Activated T-cell treated with anti-CD3 and anti-CD28 coated beads for 48 hours (primary cell): ENCODE measurements around the gene ANO3.
"Not testable (repeated sequence)": the region's sequence is repeated elsewhere in the genome, so short reads cannot be mapped to it uniquely, and the experiment has no call there.

Source experiments
- DNase-seq: peaks from one replicate; pipeline ENCODE4 v3.0.0-alpha.2; 2020; ENCODE audit warnings: low read depth

ANO3 gene

GRCh38 chr11:26626346-26626745 lies 294.4 kb downstream of the ANO3 start:
- DNase-seq: no peak

- no peak for DNase-seq
Observed at GRCh38 chr11:26632691-26633159, 300.8 kb downstream of the ANO3 start.

- not testable (repeated sequence) for DNase-seq
Observed at GRCh38 chr11:26643314-26643713, 311.4 kb downstream of the ANO3 start.

DNA sequence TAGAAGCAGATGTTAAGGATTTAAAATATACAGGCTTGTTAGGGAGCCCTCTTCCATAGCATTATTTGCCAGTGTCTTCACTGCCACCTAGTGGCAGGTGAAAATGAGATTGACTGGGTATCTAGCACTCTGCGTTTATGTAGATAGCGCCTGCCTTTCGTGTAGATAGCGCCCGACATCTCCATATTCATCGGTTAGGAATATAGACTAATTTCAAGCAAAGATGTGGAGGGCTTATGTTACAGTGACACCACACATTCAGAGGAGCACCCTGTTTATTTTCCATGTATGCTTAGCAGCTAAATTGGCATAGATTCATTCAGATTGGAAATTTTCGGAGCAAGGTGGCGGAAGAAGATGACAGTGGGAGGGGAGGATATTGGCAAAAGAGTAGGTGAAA lies 318.0 kb downstream of the ANO3 start:
- no peak for DNase-seq

GRCh38 chr11:26651916-26652315 lies 320.0 kb downstream of the ANO3 start:
- no peak for DNase-seq

DNA sequence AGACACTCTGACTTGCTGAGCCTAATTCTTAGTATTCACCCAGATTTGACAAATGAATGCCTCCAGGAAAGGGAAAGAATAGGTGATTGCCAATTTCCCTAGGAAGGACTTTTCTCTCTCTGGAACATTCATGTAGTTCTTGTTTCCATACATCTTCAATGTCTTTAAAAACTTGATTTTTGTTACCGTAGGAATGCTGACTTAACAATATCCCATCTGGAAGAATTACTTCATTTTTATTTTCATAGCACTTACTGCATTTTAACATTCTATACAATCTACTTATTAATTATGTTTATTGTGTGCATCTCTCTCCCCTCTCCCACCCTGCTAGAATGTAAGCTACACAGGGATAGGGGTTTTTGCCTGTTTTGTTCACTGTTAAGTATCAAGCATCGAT lies 323.4 kb downstream of the ANO3 start:
- no peak for DNase-seq

GRCh38 chr11:26662916-26663315 lies 331.0 kb downstream of the ANO3 start:
- no peak for DNase-seq

- no peak for DNase-seq
Observed at GRCh38 chr11:26665036-26665435, 333.1 kb downstream of the ANO3 start.

- DNase-seq: no peak
Observed at GRCh38 chr11:26665946-26666345, 334.0 kb downstream of the ANO3 start.

DNA sequence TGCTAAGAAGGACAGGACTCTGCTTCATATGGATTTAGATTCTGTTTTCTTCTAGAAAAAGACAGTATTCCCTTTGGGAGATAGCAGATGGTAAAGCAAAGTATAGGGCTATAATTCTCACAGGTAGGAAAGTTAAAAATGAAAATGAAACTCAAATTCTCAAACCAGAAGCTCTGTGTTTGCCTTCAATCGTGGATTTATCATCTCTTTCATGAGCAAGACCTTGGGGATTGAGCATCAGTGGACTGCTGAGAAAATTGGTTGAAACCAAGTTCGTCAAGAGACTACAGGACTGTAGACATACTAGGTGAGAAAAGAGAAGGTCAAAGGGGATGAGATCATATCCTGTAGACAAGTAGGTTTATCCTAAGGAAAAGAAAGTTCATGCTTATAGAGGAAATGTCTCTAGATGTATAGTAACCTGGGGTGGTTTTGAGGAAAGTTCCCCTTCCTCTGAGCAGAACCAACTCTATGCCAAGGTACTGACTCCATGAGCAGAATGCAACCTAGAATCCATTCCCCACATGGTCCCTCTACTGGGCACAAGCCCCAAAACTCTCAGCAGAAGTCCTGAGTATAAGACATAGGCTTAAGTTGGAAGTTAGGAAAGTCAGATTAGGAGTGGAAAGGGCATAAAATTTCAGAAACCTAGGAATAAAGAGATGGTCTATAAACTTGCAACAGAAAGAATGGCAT lies 343.5 kb downstream of the ANO3 start:
- DNase-seq: no peak

DNA sequence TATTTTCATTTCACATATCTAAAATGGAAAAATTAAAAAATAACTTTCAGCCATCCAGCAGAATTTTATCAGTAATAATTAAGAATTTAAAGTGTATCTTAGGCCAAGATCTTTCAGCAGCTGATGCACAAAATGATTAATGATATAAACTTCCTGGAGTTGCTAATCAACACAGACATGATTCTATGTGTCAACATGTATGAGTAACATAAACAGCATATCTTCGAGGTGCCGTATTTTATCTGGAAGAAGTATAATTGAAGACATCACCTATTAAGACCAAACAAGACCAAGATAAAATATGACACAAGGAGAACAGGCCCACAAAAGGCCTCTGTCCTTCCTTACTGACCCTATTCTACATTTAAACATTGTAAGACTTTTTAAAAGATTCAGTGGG lies 344.7 kb downstream of the ANO3 start:
- DNase-seq: no peak

GRCh38 chr11:26677566-26677965 lies 345.6 kb downstream of the ANO3 start:
- no peak for DNase-seq

GRCh38 chr11:26687351-26687750 lies 355.4 kb downstream of the ANO3 start:
- DNase-seq: no peak

GRCh38 chr11:26688701-26689100 lies 356.8 kb downstream of the ANO3 start:
- DNase-seq: no peak

- DNase-seq: no peak
Observed at GRCh38 chr11:26696330-26696729, 364.4 kb downstream of the ANO3 start.

DNA sequence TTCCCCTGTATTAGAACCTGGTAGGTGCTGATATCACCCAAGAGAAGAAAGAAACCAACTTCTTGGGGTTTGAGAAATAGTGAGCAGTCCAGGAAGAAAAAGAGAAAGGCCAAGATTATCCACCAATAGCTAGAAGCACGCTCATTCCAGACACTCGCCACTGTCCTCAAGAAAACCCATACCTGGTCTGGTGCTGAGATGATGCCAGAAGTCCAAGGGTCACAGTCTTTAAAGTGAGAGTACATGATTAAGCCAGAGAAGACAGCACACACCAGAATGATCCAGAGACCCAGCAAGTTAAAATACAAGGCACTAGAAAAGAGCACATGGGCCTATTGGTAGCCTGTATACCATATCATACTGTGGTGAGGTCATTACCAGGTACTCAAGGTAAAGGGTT lies 366.3 kb downstream of the ANO3 start:
- no peak for DNase-seq

DNA sequence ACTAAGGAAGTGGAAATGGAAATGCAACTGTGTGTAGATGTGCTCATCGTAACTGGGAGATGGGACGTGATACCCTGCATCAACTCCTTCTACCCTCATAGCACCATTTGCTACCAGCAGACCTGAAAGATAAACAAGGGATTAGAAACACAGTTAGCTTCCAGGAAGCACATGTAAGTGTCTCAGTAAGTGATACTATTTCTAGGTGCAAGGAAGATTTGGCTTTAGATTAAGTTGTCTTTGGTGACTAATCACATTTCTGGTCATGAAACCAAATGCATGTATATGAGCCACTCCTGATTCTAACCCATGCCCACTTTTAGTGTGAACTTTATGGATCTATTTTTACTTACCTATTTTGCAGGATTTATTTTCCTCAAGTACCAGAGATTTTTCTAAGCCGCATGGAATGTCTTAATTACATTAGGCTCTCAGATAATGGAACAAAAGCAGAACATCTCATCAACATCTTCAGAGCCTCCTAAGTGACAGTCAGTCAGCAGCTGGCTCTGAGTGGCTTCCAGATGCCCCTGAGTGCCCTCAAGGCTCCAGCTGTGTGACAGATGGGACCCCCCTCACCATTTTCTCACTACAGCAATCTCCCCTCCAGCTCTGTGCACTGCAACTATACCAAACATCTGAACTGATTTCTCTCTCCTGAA lies 368.8 kb downstream of the ANO3 start:
- DNase-seq: no peak

DNA sequence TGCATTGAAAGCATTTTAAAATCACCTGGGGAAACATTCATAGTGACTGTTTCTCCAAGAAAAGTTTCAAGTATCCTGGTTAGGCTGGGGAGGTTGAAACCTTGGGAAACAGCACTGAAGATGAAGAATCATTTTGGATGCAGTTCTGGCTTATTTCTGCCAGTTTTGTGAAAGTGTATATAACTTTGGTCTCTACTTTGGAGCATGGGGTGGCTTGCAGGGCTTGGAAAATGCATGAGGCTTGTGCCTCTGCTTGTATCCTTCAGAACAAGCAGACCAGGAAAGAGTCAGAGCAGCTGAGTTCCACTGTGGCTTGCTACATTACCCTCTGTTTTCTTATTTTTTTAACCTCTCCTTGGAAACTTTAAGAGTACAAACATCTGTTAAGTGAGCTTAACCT lies 370.5 kb downstream of the ANO3 start:
- no peak for DNase-seq

- DNase-seq: no peak
Observed at GRCh38 chr11:26703411-26704191, 371.7 kb downstream of the ANO3 start.

DNA sequence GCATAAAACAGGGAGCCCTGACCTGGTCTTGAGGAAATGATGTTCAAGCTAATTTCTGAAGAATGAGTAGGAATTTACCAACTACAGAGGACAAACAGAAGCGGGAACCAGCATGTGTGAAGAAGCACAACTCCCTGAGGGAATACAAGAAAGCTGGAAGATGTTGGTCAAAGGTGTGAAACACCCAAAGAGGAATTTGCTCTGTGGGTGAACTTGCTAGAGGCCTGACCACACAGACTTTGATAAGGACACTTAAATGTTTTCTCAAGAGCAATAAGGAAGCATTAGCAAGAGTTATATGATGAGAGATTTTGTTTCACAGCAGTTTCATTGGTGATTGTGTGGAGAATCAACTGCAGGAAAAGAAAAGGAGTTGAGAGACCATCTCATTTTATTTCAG lies 372.3 kb downstream of the ANO3 start:
- DNase-seq: no peak

GRCh38 chr11:26706181-26706580 lies 374.3 kb downstream of the ANO3 start:
- no peak for DNase-seq

GRCh38 chr11:26708736-26709456 lies 377.0 kb downstream of the ANO3 start:
- no peak for DNase-seq
